Glutamatergic neuron (in vitro differentiated cells): ENCODE measurements around the gene EIF2B2. TPM values are rescaled to one million over a fixed set of nuclear protein-coding genes. Genes with fewer than 3 reads are reported as not detected.

Source experiments
- DNase-seq: peaks from one replicate; pipeline ENCODE4 v3.0.0; 2022
- H3K27ac Mint-ChIP-seq: one replicate; pipeline ENCODE4 v1.8.0; 2020; ENCODE audit warnings: mild to moderate bottlenecking, mixed read lengths, inconsistent platforms; ENCODE audit not compliant: unreplicated experiment
- H3K27me3 Mint-ChIP-seq: one replicate; pipeline ENCODE4 v1.8.0; 2020; ENCODE audit warnings: mild to moderate bottlenecking, moderate library complexity, mixed read lengths, inconsistent platforms; ENCODE audit not compliant: unreplicated experiment
- H3K36me3 Mint-ChIP-seq: one replicate; pipeline ENCODE4 v1.8.0; 2020; ENCODE audit warnings: mild to moderate bottlenecking, mixed read lengths, inconsistent platforms; ENCODE audit not compliant: unreplicated experiment
- H3K4me1 Mint-ChIP-seq: one replicate; pipeline ENCODE4 v1.8.0; 2020; ENCODE audit warnings: mild to moderate bottlenecking, low read depth, mixed read lengths, inconsistent platforms; ENCODE audit not compliant: unreplicated experiment
- H3K4me3 Mint-ChIP-seq: one replicate; pipeline ENCODE4 v1.8.0; 2020; ENCODE audit warnings: mild to moderate bottlenecking, mixed read lengths, inconsistent platforms; ENCODE audit not compliant: unreplicated experiment
- H3K9me3 Mint-ChIP-seq: one replicate; pipeline ENCODE4 v1.8.0; 2020; ENCODE audit warnings: mild to moderate bottlenecking, moderate library complexity, mixed read lengths, inconsistent platforms; ENCODE audit not compliant: unreplicated experiment
- CTCF ChIP-seq: fragments of 200-600 bp; sonication (generic); IDR thresholded peaks from one replicate; pipeline ENCODE4 v1.5.0; 2021; ENCODE audit not compliant: partially characterized antibody, unreplicated experiment
- long read RNA-seq: library from polyadenylated mRNA; unstranded; transcript quantifications from one replicate; pipeline ENCODE4 v2.0.0, GENCODE V29; 2020; ENCODE audit not compliant: unreplicated experiment
- total RNA-seq: library from RNA; stranded (reverse); fragmentation: NEBNext Ultra II Directional; extraction: Animal tissue kit (Norgen Biotek cat#: 25700); gene quantifications from one replicate; pipeline ENCODE4 v1.2.1, GENCODE V29; 2021; ENCODE audit not compliant: unreplicated experiment

Gene EIF2B2
- total RNA-seq = 39.6 TPM
- long read RNA-seq, full-length matches to known transcripts = 29 of 32 reads
- long read RNA-seq, partial matches to known transcripts = 2 of 32 reads
- long read RNA-seq, other reads (novel, unspliced or antisense) = 1 of 32 reads

GRCh38 chr14:75002392-75003249 lies at the start of gene EIF2B2:
TSS of gene EIF2B2 (plus strand) at chr14:75002921. CDS start at chr14:75002991, 70 bp downstream.
- no peaks in the 10 kb centered on the region for H3K27me3 Mint-ChIP-seq
- H3K27ac Mint-ChIP-seq = peak within 1 kb of the TSS; percentile 88
- H3K9me3 Mint-ChIP-seq = peaks cover 2% of the 10 kb centered on the region
- DNase-seq = peak; percentile 98
- no peaks in the 10 kb centered on the region for H3K36me3 Mint-ChIP-seq
- H3K4me3 Mint-ChIP-seq = peak within 1 kb of the TSS; percentile 88
- TF ChIP-seq CTCF = peak; percentile 58
- H3K4me1 Mint-ChIP-seq = peaks cover 6% of the 10 kb centered on the region

- no peak for TF ChIP-seq CTCF
- Mint-ChIP-seq H3K27me3 (peaks cover 6% of the 10 kb centered on the region), H3K9me3 (peaks cover 4% of the 10 kb centered on the region), H3K4me3 (no peak overlapping the region), H3K36me3 (no peaks in the 10 kb centered on the region), H3K4me1 (peaks cover 5% of the 10 kb centered on the region), H3K27ac (no peak overlapping the region)
- no peak for DNase-seq
Observed at GRCh38 chr14:74953686-74954085, 49.0 kb upstream of the EIF2B2 start.

- peaks cover 4% of the 10 kb centered on the region for H3K9me3 Mint-ChIP-seq
- H3K27ac Mint-ChIP-seq = no peak overlapping the region
- no peaks in the 10 kb centered on the region for H3K36me3 Mint-ChIP-seq
- H3K4me1 Mint-ChIP-seq = peaks cover 5% of the 10 kb centered on the region
- H3K27me3 Mint-ChIP-seq = peaks cover 6% of the 10 kb centered on the region
- no peak for TF ChIP-seq CTCF
- DNase-seq = peak; percentile 54
- H3K4me3 Mint-ChIP-seq = no peak overlapping the region
Observed at GRCh38 chr14:74954232-74954946, 48.3 kb upstream of the EIF2B2 start.

GRCh38 chr14:74954947-74955228 lies 47.8 kb upstream of the EIF2B2 start:
- no peak overlapping the region for H3K4me3 Mint-ChIP-seq
- H3K9me3 Mint-ChIP-seq = peaks cover 4% of the 10 kb centered on the region

More at GRCh38 chr14:74954947-74955228, 47.8 kb upstream of the EIF2B2 start:
- DNase-seq = no peak
- Mint-ChIP-seq H3K36me3 (no peaks in the 10 kb centered on the region), H3K27ac (no peak overlapping the region), H3K27me3 (peaks cover 4% of the 10 kb centered on the region), H3K4me1 (peaks cover 5% of the 10 kb centered on the region)
- no peak for TF ChIP-seq CTCF
